HG03064 (cell line): ENCODE data around the gene ZBTB20.
A peak's percentile ranks its signal among the peaks of the same experiment; 100 is the strongest.

Experiments used
- ATAC-seq: cut with Tn5 transposase; IDR thresholded peaks from one replicate; pipeline ENCODE4 v1.9.1; 2021; ENCODE audit warnings: low read depth; ENCODE audit not compliant: unreplicated experiment

The ZBTB20 gene

DNA sequence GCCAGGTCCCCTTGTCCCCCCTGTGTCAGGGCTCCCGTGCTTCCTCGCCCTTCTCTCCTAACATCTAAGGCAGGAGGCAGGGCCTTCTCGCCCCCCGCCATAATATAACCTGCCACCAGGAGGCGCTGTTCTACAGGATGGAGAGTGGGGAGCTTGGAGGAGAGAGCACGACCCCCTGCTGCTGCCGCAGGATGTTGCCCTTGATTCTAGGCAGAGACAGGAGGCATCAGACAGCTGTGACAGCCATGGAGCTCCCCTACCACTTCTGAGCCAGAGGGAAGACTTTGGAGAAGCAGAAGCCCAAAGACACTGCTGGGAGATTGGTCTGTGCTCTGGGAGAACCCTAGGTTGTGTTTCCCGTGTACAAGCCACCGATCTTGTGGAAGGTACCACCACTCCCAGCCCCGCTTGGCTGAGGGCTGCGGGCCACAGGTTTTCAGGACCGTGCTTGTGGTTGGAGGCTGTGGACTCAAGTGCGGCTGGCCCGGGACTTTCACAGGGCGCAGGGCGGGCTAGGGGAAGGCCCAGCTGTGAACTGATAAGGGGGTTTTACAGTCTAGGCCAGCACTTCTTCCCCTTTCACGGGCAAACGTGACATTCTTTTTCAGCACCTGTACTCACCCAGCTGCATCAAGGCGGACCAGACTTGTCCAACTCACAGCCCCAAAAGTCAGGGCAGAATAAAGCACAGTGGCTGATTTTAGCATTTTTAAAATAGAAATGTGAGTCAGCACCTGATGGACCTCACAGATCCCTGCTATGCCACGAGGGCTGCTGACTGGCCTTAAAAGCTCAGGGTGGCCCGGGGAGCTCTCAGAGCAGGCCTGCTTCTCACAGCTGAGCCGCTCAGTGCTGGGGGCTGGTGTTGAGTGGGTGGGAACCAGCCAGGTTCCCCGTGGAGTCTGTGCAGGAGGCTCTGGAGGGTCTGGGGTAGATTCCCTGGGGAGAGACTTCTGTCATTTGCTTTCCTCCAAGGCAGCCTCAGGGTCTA, 855.9 kb downstream of the ZBTB20 start:
- ATAC-seq, result peak; percentile 84

DNA sequence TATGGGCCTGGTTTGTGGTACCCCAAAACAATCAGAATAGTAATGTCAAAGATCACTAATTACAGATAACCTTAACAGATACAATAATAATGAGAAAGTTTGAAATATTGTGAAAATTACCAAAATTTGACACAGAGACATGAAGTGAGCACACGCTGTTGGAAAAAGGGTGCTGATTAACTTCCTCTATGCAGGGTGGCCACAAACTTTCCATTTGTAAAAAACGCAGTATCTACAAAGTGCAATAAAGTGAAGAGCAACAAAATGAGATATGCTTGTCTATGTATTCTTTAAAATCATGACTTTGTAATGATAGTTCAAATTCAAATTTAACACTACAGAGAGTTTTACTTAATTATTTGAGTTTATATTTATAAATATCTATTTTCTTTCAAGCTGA, 860.8 kb downstream of the ZBTB20 start:
- ATAC-seq, result no peak

DNA sequence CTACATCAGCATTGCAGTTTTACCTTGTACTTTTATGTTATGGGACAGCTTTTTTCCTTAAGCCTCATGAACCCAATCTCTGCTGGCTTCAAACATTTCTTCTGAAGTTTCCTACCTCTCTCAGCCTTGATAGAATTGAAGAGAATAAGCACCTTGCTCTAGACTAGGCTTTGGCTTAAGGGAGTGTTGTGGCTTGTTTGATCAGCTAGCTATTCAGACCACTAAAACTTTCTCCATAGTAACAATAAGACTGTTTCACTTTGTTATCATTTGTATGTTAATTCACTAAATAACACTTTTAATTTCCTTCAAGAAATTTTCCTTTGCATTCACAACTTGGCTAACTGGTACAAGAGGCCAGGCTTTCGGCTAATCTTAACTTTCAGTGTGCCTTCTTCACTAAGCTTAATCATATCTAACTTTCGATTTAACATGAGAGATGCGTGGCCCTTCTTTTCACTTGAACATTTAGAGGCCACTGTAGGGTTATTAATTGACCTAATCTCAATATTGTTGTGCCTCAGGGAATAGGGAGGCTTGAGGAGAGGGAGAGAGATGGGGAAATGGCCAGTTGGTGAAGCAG, 861.3 kb downstream of the ZBTB20 start:
- ATAC-seq, result no peak

DNA sequence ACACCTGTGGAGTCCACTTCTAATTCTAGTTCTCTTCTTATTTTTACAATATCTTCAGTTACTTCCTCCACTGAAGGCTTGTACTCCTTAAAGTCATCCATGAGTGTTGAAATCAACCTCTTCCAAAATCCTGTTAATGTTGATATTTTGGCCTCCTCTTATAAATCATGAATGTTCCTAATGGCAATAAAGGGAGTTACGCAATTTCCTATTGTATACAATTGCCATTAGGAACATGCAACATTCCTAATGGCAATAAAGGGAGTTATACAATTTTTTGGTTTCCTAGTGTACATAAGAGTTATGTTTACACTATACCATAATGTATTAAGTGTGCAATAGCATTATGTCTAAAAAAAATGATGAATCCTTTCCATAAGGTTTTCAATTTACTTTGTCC, 862.4 kb downstream of the ZBTB20 start:
- no peak for ATAC-seq
